CD4-positive, alpha-beta T cell (primary cell): ENCODE measurements around the gene PTGFRN. TPM values are rescaled to one million over a fixed set of nuclear protein-coding genes. Genes with fewer than 3 reads are reported as not detected.

ENCODE experiments used
- ATAC-seq: fragments of 200-7000 bp; cut with Tn5 transposase; one replicate; pipeline ENCODE4 v1.10.0; 2022; ENCODE audit warnings: mild to moderate bottlenecking; ENCODE audit not compliant: poor library complexity
- CTCF ChIA-PET: fragments of 350-600 bp; sonication (Branson Sonifier 250); formaldehyde crosslinking; loops from one replicate; lab custom pipeline; 2021; ENCODE audit warnings: antibody characterized with exemption, inconsistent platforms; lab: Charles Lee
- POLR2A ChIA-PET: fragments of 350-600 bp; sonication (Branson Sonifier 250); formaldehyde crosslinking; loops from one replicate; lab custom pipeline; 2021; ENCODE audit warnings: antibody characterized with exemption, inconsistent platforms; lab: Charles Lee
- DNase-seq, 14 experiments: peaks; one replicate each; pipeline ENCODE4 v3.0.0-alpha.2; 2013 to 2020; ENCODE audit warnings: mixed read lengths in 2 of 14
- H3K27ac ChIP-seq, 2 donors: one replicate each; pipeline versions ENCODE4 v1.5.1 to v1.7.0; 2013; ENCODE audit warnings: low read length in 2 of 2, low read depth in 1 of 2, mild to moderate bottlenecking in 1 of 2
- H3K27me3 ChIP-seq, 2 experiments: 1 replicate in 1 of 2; 2 replicates in 1 of 2; pipeline versions ENCODE4 v1.6.1 to v1.7.0; 2013; ENCODE audit warnings: low read length in 2 of 2, control low read depth in 1 of 2, mild to moderate bottlenecking in 1 of 2, moderate library complexity in 1 of 2; ENCODE audit not compliant: insufficient read depth in 2 of 2, control insufficient read depth in 1 of 2
- H3K36me3 ChIP-seq: one replicate; pipeline ENCODE4 v1.6.1; 2013; ENCODE audit warnings: low read length, control low read depth; ENCODE audit not compliant: insufficient read depth
- H3K4me1 ChIP-seq: one replicate; pipeline ENCODE4 v1.6.1; 2013; ENCODE audit warnings: low read length, control low read depth; ENCODE audit not compliant: insufficient read depth
- H3K4me3 ChIP-seq: one replicate; pipeline ENCODE4 v1.5.1; 2013; ENCODE audit warnings: mild to moderate bottlenecking, low read length, moderate library complexity
- H3K9me3 ChIP-seq, 2 experiments: 1 replicate in 1 of 2; 2 replicates in 1 of 2; pipeline versions ENCODE4 v1.6.1 to v1.7.0; 2013; ENCODE audit warnings: low read length in 2 of 2, mild to moderate bottlenecking in 2 of 2, control low read depth in 1 of 2, moderate library complexity in 1 of 2; ENCODE audit not compliant: control insufficient read depth in 1 of 2, insufficient read depth in 1 of 2
- H3K27ac Mint-ChIP-seq: one replicate; pipeline ENCODE4 v1.8.0; 2020; ENCODE audit warnings: mixed read lengths
- H3K27me3 Mint-ChIP-seq: one replicate; pipeline ENCODE4 v1.8.0; 2021; ENCODE audit warnings: mixed read lengths
- H3K36me3 Mint-ChIP-seq: one replicate; pipeline ENCODE4 v1.8.0; 2021; ENCODE audit warnings: low read depth, mixed read lengths
- H3K4me1 Mint-ChIP-seq: one replicate; pipeline ENCODE4 v1.8.0; 2021; ENCODE audit warnings: low read depth, mixed read lengths
- H3K4me3 Mint-ChIP-seq: one replicate; pipeline ENCODE4 v1.8.0; 2020; ENCODE audit warnings: mild to moderate bottlenecking, mixed read lengths
- H3K9me3 Mint-ChIP-seq: one replicate; pipeline ENCODE4 v1.8.0; 2020; ENCODE audit warnings: mixed read lengths
- intact Hi-C, 2 experiments: fragments of 100-400 bp; cut with DNase I in 1 of 2; cut with micrococcal nuclease in 1 of 2; formaldehyde crosslinking; loops; one replicate each; pipeline versions ENCODE4 v1.15.1 to v1.9.0; 2023 to 2025; cut with DNase I, micrococcal nuclease
- total RNA-seq, 174 experiments: library from RNA in 2 of 174; stranded (reverse) in 2 of 174; gene quantifications; one replicate each; pipeline ENCODE4 v1.2.3 and lab custom pipeline; 2021 to 2026
- TF ChIP-seq, protein P1 (sequence below): fragments of 200-600 bp; IDR thresholded peaks from one replicate; pipeline ENCODE4 v1.8.0; 2022; ENCODE audit warnings: antibody characterized with exemption, mild to moderate bottlenecking

PTGFRN gene
- total RNA-seq, 2 experiments from 2014 or later = 0.38 to 0.45 TPM

DNA sequence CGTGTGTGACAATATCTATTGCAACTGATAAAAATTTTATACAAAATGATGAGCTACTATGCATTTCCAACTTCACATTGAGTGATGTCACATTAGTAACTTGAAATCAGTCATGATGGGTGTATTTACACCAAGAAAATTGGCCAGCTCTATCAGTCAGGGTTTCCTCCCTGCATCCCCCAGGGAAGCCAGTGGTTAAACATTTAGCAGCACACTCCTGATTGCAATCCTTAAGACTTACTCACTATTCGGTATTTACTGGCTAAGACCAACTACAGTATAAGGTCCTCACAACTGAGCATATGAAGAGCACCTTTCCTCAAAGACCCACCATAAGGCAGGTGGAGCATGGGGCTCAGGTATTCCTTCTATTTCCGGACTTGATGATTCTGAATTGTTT lies 41.3 kb upstream of the PTGFRN start:
- Histone ChIP-seq H3K36me3 (no peaks in the 10 kb centered on the region), H3K27me3 (no peaks in the 10 kb centered on the region), H3K9me3 (peaks cover 6 to 11% of the 10 kb centered on the region in 2 experiments), H3K27ac (no peak overlapping the region), H3K4me1 (no peaks in the 10 kb centered on the region), H3K4me3 (no peak overlapping the region)
- intact Hi-C loops = no loop called here
- Mint-ChIP-seq H3K27ac (no peak overlapping the region), H3K27me3 (no peaks in the 10 kb centered on the region), H3K4me1 (peaks cover 5% of the 10 kb centered on the region), H3K36me3 (no peaks in the 10 kb centered on the region), H3K9me3 (no peaks in the 10 kb centered on the region), H3K4me3 (no peak overlapping the region)
- CTCF ChIA-PET = no interaction called here
- DNase-seq = no peak
- ATAC-seq = no peak
- POLR2A ChIA-PET = no interaction called here
- TF ChIP-seq, protein P1, sequence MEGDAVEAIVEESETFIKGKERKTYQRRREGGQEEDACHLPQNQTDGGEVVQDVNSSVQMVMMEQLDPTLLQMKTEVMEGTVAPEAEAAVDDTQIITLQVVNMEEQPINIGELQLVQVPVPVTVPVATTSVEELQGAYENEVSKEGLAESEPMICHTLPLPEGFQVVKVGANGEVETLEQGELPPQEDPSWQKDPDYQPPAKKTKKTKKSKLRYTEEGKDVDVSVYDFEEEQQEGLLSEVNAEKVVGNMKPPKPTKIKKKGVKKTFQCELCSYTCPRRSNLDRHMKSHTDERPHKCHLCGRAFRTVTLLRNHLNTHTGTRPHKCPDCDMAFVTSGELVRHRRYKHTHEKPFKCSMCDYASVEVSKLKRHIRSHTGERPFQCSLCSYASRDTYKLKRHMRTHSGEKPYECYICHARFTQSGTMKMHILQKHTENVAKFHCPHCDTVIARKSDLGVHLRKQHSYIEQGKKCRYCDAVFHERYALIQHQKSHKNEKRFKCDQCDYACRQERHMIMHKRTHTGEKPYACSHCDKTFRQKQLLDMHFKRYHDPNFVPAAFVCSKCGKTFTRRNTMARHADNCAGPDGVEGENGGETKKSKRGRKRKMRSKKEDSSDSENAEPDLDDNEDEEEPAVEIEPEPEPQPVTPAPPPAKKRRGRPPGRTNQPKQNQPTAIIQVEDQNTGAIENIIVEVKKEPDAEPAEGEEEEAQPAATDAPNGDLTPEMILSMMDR = no peak

GRCh38 chr1:116869611-116870010 lies 40.1 kb upstream of the PTGFRN start:
- Mint-ChIP-seq H3K4me3 (no peak overlapping the region), H3K36me3 (no peaks in the 10 kb centered on the region), H3K27ac (no peak overlapping the region), H3K9me3 (no peaks in the 10 kb centered on the region), H3K4me1 (peaks cover 17% of the 10 kb centered on the region), H3K27me3 (no peaks in the 10 kb centered on the region)
- TF ChIP-seq, protein P1 = no peak
- Histone ChIP-seq H3K27me3 (no peaks in the 10 kb centered on the region), H3K9me3 (peaks cover 6 to 11% of the 10 kb centered on the region in 2 experiments), H3K4me3 (no peak overlapping the region), H3K36me3 (no peaks in the 10 kb centered on the region), H3K4me1 (peaks cover 9% of the 10 kb centered on the region), H3K27ac (no peak overlapping the region)
- ChIA-PET CTCF (interaction anchor here (0.6 kb wide), 1 partner anchor 186 kb away, joined by 3 read pairs; no protein-coding TSS in a partner anchor), POLR2A (no interaction called here)
- intact Hi-C loops = loop anchor here in 1 of 2 experiments (10.0 kb wide), 1 partner anchor 65 kb away; no protein-coding TSS in a partner anchor
- DNase-seq = no peak
- ATAC-seq = no peak

GRCh38 chr1:116870300-116870699 lies 39.4 kb upstream of the PTGFRN start:
- intact Hi-C loops = loop anchor here in 1 of 2 experiments (10.0 kb wide), 1 partner anchor 65 kb away; no protein-coding TSS in a partner anchor
- DNase-seq = no peak
- Mint-ChIP-seq H3K4me1 (peaks cover 24% of the 10 kb centered on the region), H3K27me3 (no peaks in the 10 kb centered on the region), H3K36me3 (no peaks in the 10 kb centered on the region), H3K27ac (no peak overlapping the region), H3K9me3 (no peaks in the 10 kb centered on the region), H3K4me3 (no peak overlapping the region)
- Histone ChIP-seq H3K4me1 (peaks cover 15% of the 10 kb centered on the region), H3K27ac (no peak overlapping the region), H3K36me3 (no peaks in the 10 kb centered on the region), H3K27me3 (no peaks in the 10 kb centered on the region), H3K9me3 (peaks cover 6 to 11% of the 10 kb centered on the region in 2 experiments), H3K4me3 (no peak overlapping the region)
- TF ChIP-seq, protein P1 = no peak
- POLR2A ChIA-PET = no interaction called here
- CTCF ChIA-PET = interaction anchor here (0.6 kb wide), 1 partner anchor 185 kb away, joined by 3 read pairs; no protein-coding TSS in a partner anchor
- no peak for ATAC-seq
